ENCODE measurements around the gene CXCL1.

GRCh38 chr4:73860181-73860580 lies 9.0 kb upstream of the CXCL1 start:
- TF ChIP-seq YY1 (IDR thresholded peaks at IDR 0.05; ENCODE audit: insufficient read depth, insufficient read length) = no peak
- TF ChIP-seq ZNF274 (IDR thresholded peaks at IDR 0.05; ENCODE audit: low read depth, low read length) = no peak
